ENCODE measurements around the gene HSP90AB1.

HSP90AB1 gene

DNA sequence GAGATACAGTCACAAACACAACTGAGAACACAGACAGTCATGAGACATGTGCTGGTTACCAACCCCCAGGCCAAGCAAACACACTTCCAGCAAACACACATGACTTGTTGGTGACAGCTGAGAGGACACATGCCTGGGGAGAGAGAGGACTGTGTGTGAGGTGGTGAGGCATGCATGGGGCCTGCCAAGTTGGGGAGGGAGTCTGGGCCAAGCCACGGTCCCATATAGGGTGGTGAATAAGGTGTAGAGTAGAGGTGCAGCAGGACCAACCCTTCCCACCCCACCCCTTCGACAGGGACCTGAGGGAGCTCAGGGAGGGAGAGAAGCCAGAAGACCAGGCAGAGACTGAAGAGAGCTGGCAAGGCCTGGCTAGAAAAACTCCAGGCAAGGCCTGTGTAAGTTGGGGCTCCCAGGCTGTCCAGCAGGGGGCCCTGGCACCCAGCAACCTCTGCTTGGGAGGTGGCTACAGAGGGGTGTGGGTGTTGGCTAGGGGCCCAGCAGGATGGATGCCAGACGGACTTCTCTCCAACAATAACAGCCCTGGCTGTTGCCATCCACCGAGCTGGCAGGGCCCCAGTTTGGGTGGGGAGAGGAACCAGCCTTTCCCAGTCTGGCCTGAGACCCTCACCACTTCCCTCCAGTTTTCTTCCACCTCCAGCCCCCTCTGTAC, 25.5 kb upstream of the HSP90AB1 start (continued):
- TF ChIP-seq ZNF843 (tag by site-specific recombination; IDR thresholded peaks at IDR 0.05), result peak; percentile 17; the same call in 1 of the 2 replicates
- TF ChIP-seq ZNF404 (tag by site-specific recombination; IDR thresholded peaks at IDR 0.05), result no peak
- TF ChIP-seq ZNF514 (tag by site-specific recombination; IDR thresholded peaks at IDR 0.05), result no peak
- no peak for TF ChIP-seq GLI4 (tag by site-specific recombination; IDR thresholded peaks at IDR 0.05)
- no peak for TF ChIP-seq ZNF530 (tag by site-specific recombination; IDR thresholded peaks at IDR 0.05; ENCODE audit: low read depth)
- TF ChIP-seq ZNF223 (tag by site-specific recombination; IDR thresholded peaks at IDR 0.05), result no peak
- 0 out of 2 replicates have a peak, but pooled peaks have one; percentile 32 for TF ChIP-seq ZNF701 (tag by site-specific recombination; IDR thresholded peaks at IDR 0.05)
- TF ChIP-seq, protein P1, sequence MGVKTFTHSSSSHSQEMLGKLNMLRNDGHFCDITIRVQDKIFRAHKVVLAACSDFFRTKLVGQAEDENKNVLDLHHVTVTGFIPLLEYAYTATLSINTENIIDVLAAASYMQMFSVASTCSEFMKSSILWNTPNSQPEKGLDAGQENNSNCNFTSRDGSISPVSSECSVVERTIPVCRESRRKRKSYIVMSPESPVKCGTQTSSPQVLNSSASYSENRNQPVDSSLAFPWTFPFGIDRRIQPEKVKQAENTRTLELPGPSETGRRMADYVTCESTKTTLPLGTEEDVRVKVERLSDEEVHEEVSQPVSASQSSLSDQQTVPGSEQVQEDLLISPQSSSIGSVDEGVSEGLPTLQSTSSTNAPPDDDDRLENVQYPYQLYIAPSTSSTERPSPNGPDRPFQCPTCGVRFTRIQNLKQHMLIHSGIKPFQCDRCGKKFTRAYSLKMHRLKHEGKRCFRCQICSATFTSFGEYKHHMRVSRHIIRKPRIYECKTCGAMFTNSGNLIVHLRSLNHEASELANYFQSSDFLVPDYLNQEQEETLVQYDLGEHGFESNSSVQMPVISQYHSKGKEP (tag by site-specific recombination; IDR thresholded peaks at IDR 0.05), result no peak; the same call in 1 of the 2 replicates
- TF ChIP-seq ZNF221 (tag by site-specific recombination; IDR thresholded peaks at IDR 0.05; ENCODE audit: borderline replicate concordance), result no peak
- no peak for TF ChIP-seq ZNF549 (tag by site-specific recombination; IDR thresholded peaks at IDR 0.05)
- TF ChIP-seq, protein P2, sequence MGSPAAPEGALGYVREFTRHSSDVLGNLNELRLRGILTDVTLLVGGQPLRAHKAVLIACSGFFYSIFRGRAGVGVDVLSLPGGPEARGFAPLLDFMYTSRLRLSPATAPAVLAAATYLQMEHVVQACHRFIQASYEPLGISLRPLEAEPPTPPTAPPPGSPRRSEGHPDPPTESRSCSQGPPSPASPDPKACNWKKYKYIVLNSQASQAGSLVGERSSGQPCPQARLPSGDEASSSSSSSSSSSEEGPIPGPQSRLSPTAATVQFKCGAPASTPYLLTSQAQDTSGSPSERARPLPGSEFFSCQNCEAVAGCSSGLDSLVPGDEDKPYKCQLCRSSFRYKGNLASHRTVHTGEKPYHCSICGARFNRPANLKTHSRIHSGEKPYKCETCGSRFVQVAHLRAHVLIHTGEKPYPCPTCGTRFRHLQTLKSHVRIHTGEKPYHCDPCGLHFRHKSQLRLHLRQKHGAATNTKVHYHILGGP (tag by site-specific recombination; IDR thresholded peaks at IDR 0.05), result no peak
- no peak for TF ChIP-seq ZFP41 (tag by site-specific recombination; IDR thresholded peaks at IDR 0.05; ENCODE audit: borderline replicate concordance)
- no peak for TF ChIP-seq MEIS1 (CRISPR knock-in tag; IDR thresholded peaks at IDR 0.05; ENCODE audit: borderline replicate concordance)
- peak; percentile 45 for TF ChIP-seq ZBTB48 (tag by site-specific recombination; IDR thresholded peaks at IDR 0.05)
- TF ChIP-seq HOXC10 (CRISPR knock-in tag; IDR thresholded peaks at IDR 0.05), result no peak
- TF ChIP-seq ZNF670 (tag by site-specific recombination; IDR thresholded peaks at IDR 0.05; ENCODE audit: low read depth), result no peak
- no peak for TF ChIP-seq ZNF707 (tag by site-specific recombination; IDR thresholded peaks at IDR 0.05)
- TF ChIP-seq ZNF19 (tag by site-specific recombination; IDR thresholded peaks at IDR 0.05; ENCODE audit: low read depth), result no peak
- TF ChIP-seq ZNF501 (tag by site-specific recombination; IDR thresholded peaks at IDR 0.05), result no peak
- TF ChIP-seq, protein P3, sequence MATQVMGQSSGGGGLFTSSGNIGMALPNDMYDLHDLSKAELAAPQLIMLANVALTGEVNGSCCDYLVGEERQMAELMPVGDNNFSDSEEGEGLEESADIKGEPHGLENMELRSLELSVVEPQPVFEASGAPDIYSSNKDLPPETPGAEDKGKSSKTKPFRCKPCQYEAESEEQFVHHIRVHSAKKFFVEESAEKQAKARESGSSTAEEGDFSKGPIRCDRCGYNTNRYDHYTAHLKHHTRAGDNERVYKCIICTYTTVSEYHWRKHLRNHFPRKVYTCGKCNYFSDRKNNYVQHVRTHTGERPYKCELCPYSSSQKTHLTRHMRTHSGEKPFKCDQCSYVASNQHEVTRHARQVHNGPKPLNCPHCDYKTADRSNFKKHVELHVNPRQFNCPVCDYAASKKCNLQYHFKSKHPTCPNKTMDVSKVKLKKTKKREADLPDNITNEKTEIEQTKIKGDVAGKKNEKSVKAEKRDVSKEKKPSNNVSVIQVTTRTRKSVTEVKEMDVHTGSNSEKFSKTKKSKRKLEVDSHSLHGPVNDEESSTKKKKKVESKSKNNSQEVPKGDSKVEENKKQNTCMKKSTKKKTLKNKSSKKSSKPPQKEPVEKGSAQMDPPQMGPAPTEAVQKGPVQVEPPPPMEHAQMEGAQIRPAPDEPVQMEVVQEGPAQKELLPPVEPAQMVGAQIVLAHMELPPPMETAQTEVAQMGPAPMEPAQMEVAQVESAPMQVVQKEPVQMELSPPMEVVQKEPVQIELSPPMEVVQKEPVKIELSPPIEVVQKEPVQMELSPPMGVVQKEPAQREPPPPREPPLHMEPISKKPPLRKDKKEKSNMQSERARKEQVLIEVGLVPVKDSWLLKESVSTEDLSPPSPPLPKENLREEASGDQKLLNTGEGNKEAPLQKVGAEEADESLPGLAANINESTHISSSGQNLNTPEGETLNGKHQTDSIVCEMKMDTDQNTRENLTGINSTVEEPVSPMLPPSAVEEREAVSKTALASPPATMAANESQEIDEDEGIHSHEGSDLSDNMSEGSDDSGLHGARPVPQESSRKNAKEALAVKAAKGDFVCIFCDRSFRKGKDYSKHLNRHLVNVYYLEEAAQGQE (tag by site-specific recombination; IDR thresholded peaks at IDR 0.05), result no peak
- TF ChIP-seq, protein P4, sequence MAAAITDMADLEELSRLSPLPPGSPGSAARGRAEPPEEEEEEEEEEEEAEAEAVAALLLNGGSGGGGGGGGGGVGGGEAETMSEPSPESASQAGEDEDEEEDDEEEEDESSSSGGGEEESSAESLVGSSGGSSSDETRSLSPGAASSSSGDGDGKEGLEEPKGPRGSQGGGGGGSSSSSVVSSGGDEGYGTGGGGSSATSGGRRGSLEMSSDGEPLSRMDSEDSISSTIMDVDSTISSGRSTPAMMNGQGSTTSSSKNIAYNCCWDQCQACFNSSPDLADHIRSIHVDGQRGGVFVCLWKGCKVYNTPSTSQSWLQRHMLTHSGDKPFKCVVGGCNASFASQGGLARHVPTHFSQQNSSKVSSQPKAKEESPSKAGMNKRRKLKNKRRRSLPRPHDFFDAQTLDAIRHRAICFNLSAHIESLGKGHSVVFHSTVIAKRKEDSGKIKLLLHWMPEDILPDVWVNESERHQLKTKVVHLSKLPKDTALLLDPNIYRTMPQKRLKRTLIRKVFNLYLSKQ (tag by site-specific recombination; IDR thresholded peaks at IDR 0.05; ENCODE audit: borderline replicate concordance), result no peak
- TF ChIP-seq, protein P5, sequence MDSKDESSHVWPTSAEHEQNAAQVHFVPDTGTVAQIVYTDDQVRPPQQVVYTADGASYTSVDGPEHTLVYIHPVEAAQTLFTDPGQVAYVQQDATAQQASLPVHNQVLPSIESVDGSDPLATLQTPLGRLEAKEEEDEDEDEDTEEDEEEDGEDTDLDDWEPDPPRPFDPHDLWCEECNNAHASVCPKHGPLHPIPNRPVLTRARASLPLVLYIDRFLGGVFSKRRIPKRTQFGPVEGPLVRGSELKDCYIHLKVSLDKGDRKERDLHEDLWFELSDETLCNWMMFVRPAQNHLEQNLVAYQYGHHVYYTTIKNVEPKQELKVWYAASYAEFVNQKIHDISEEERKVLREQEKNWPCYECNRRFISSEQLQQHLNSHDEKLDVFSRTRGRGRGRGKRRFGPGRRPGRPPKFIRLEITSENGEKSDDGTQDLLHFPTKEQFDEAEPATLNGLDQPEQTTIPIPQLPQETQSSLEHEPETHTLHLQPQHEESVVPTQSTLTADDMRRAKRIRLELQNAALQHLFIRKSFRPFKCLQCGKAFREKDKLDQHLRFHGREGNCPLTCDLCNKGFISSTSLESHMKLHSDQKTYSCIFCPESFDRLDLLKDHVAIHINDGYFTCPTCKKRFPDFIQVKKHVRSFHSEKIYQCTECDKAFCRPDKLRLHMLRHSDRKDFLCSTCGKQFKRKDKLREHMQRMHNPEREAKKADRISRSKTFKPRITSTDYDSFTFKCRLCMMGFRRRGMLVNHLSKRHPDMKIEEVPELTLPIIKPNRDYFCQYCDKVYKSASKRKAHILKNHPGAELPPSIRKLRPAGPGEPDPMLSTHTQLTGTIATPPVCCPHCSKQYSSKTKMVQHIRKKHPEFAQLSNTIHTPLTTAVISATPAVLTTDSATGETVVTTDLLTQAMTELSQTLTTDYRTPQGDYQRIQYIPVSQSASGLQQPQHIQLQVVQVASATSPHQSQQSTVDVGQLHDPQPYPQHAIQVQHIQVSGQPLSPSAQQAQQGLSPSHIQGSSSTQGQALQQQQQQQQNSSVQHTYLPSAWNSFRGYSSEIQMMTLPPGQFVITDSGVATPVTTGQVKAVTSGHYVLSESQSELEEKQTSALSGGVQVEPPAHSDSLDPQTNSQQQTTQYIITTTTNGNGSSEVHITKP (tag by site-specific recombination; IDR thresholded peaks at IDR 0.05), result peak; percentile 91
- peak; percentile 74; the same call in 1 of the 2 replicates for TF ChIP-seq KLF16 (tag by site-specific recombination; IDR thresholded peaks at IDR 0.05)
- TF ChIP-seq, protein P6, sequence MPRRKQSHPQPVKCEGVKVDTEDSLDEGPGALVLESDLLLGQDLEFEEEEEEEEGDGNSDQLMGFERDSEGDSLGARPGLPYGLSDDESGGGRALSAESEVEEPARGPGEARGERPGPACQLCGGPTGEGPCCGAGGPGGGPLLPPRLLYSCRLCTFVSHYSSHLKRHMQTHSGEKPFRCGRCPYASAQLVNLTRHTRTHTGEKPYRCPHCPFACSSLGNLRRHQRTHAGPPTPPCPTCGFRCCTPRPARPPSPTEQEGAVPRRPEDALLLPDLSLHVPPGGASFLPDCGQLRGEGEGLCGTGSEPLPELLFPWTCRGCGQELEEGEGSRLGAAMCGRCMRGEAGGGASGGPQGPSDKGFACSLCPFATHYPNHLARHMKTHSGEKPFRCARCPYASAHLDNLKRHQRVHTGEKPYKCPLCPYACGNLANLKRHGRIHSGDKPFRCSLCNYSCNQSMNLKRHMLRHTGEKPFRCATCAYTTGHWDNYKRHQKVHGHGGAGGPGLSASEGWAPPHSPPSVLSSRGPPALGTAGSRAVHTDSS (tag by site-specific recombination; IDR thresholded peaks at IDR 0.05), result no peak
- TF ChIP-seq HOXD13 (CRISPR knock-in tag; IDR thresholded peaks at IDR 0.05; ENCODE audit: borderline replicate concordance), result no peak
- TF ChIP-seq ZNF266 (tag by site-specific recombination; IDR thresholded peaks at IDR 0.05; ENCODE audit: low read depth), result no peak
- TF ChIP-seq ZNF473 (tag by site-specific recombination; IDR thresholded peaks at IDR 0.05), result no peak
